Stimulated activated naive CD8-positive, alpha-beta T cell treated with anti-CD3 and anti-CD28 coated beads, Interleukin-15, amount 100 ng/mL, for 72 hours (primary cell): ENCODE results near the gene CTSV.
A peak's percentile ranks its signal among the peaks of the same experiment; 100 is the strongest.
"Not testable (repeated sequence)": the region's sequence is repeated elsewhere in the genome, so short reads cannot be mapped to it uniquely, and the experiment has no call there.

Source experiments
- ATAC-seq: fragments of 150-1000 bp; cut with Tn5 transposase; 2 replicates; pipeline ENCODE4 v1.10.0; 2021; ENCODE audit warnings: mild to moderate bottlenecking, moderate library complexity
- DNase-seq, 2 donors: peaks; one replicate each; pipeline ENCODE4 v3.0.0; 2021 to 2022
- H3K27ac Mint-ChIP-seq, 2 donors: one replicate each; pipeline ENCODE4 v1.8.0; 2022; ENCODE audit warnings: mild to moderate bottlenecking in 2 of 2, mixed read lengths in 2 of 2, moderate library complexity in 2 of 2
- H3K27me3 Mint-ChIP-seq: one replicate; pipeline ENCODE4 v1.8.0; 2022; ENCODE audit warnings: mixed read lengths
- H3K4me1 Mint-ChIP-seq: one replicate; pipeline ENCODE4 v1.8.0; 2022; ENCODE audit warnings: mild to moderate bottlenecking, mixed read lengths
- H3K4me3 Mint-ChIP-seq, 2 donors: one replicate each; pipeline ENCODE4 v1.8.0; 2022; ENCODE audit warnings: mild to moderate bottlenecking in 2 of 2, mixed read lengths in 2 of 2, moderate library complexity in 1 of 2
- H3K9me3 Mint-ChIP-seq, 2 donors: one replicate each; pipeline ENCODE4 v1.8.0; 2022; ENCODE audit warnings: mixed read lengths in 2 of 2

Gene CTSV

DNA sequence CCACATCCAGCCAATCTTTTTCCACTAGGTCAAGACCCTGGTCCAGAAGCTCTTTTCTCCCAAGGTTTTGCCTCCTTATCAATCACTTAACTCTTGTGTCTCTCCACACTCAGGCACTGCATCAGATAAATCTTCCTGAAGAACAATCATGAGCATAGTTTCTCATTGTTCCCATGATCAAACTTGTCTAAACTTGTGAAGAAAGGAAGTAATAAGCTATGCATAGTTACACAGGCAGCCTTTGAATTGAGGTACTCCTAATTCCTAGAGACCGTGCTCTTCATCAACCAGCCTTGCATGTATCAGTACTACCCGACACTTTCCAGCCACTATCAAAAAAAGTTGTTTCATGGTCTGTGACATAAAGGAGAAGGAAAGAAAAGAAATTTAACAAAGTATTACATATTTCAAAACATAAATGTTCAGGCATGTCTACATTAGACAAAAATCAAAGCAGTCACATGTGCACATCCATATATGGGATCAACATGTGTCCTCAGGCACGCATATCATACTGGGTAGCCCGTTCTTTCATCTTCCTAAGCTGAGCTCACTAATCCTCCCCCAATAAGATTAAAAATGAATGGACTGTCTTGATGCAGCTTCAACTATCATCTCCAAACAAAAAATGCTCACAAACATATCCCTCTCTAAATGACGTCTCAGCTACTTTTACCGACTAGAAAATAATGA, 41.8 kb downstream of the CTSV start:
- DNase-seq, H3K9me3 Mint-ChIP-seq, H3K27ac Mint-ChIP-seq, ATAC-seq, H3K4me3 Mint-ChIP-seq, H3K27me3 Mint-ChIP-seq: not testable (repeated sequence)
- peaks cover 35% of the 10 kb centered on the region for H3K4me1 Mint-ChIP-seq

DNA sequence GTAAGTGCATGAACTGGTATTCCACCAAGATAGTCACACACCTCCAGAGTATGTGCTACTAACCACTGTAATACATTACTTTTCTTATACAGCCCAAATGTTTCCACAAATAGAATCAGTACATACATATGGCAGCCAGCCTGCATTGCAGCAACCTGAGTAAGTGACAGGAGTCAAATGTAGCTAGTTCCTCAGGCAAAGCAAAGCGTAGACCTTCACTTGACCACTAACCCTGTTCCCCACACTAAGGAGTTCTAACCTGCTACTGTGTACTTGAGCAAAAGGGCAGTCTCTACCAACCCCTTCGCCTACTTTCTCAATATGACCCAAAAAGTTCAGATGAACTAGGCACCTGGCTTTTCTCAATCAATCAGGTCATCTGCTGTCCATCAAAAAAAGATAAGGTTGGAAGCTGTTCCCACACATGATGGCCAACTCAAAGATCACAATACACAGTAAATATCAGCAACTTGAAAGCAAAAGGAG, 44.4 kb downstream of the CTSV start:
- ATAC-seq, H3K27ac Mint-ChIP-seq, H3K9me3 Mint-ChIP-seq, DNase-seq, H3K4me3 Mint-ChIP-seq, H3K27me3 Mint-ChIP-seq: not testable (repeated sequence)
- H3K4me1 Mint-ChIP-seq, result peaks cover 26% of the 10 kb centered on the region

GRCh38 chr9:96992303-96992702, 46.6 kb downstream of the CTSV start:
- peak; percentile 57 for ATAC-seq
- H3K9me3 Mint-ChIP-seq, H3K27me3 Mint-ChIP-seq, H3K27ac Mint-ChIP-seq, H3K4me3 Mint-ChIP-seq, DNase-seq: not testable (repeated sequence)
- H3K4me1 Mint-ChIP-seq, result peaks cover 27% of the 10 kb centered on the region

DNA sequence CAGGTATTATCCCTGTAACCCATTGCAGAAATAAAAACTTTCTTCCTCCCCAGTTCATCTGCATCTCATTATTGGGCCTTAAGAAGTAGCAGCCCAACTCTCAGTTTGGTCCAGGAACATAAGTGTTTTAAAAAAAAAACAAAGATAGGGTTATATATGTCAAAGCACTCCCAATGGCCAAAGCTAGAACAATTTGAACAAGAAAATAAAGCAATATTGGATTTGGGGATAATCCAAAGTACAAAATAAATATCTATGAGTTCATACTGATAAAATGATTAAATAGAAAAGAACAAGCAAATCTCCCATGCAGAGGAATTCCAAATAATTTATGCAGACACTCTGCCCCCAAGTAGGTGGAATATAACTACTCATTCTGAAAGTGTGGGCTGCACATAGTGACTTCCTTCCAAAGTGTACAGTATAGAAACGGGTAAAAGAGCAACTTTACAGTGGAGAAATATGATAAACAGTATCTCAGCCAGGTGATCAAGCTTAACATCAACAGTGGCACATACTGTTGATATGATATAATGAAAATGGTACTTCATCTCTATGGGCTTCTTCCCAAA, 49.1 kb downstream of the CTSV start:
- H3K27me3 Mint-ChIP-seq, DNase-seq, H3K9me3 Mint-ChIP-seq: not testable (repeated sequence)
- peaks cover 24% of the 10 kb centered on the region for H3K4me1 Mint-ChIP-seq
- peak; percentile 81 for ATAC-seq
- peak overlapping the region in 1 of 2 donors; percentile 66 for H3K27ac Mint-ChIP-seq
- H3K4me3 Mint-ChIP-seq, result peak overlapping the region; percentile 13 to 18

GRCh38 chr9:96984887-96985286, 54.1 kb downstream of the CTSV start:
- H3K9me3 Mint-ChIP-seq, ATAC-seq, DNase-seq, H3K27me3 Mint-ChIP-seq, H3K4me3 Mint-ChIP-seq: not testable (repeated sequence)
- Mint-ChIP-seq H3K27ac (peak overlapping the region in 1 of 2 donors; percentile 76), H3K4me1 (peaks cover 10% of the 10 kb centered on the region)

DNA sequence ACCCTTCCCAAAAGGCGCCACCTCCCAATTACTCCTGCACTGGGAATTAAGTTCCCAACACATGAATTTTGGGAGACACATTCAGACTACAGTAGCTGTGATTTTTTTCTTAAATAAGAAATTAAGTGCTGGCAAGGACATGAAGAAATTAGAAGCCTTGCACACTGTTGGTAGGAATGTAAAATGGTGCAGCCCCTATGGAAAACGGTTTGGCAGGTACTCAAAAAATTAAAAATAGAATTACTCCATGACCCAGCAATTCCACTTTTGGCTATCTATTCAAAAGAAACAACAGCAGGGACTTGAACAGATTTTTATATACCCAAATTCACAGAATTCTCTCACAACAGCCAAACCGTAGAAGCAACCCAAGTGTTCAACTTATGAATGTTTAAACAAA, 54.8 kb downstream of the CTSV start:
- H3K4me1 Mint-ChIP-seq, H3K4me3 Mint-ChIP-seq, ATAC-seq, H3K27me3 Mint-ChIP-seq, H3K9me3 Mint-ChIP-seq, DNase-seq, H3K27ac Mint-ChIP-seq: not testable (repeated sequence)

DNA sequence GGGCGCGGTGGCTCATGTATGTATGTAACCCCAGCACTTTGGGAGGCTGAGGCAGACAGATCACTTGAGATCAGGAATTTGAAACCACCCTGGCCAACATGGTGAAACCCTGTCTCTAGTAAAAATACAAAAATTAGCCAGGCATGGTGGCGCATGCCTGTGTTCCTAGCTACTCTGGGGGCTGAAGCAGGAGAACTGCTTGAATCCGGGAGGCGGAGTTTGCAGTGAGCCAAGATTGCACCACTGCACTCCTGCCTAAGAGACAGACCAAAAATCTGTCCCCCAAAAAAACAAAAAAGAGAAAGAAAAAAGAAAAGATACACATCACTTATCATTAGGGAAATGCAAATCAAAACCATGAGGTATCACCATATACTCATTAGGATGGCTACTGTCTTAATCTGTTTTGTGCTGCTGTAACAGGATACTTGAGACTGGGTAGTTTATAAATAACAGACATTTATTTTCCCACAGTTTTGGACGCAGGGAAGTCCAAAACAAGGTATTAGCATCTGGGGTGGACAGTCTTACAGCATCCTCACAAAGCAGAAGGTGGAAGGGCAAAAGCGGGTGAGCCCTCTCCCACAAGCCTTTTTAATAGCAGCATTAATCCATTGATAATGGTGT, 55.3 kb downstream of the CTSV start:
- not testable (repeated sequence) for H3K9me3 Mint-ChIP-seq, DNase-seq, H3K27ac Mint-ChIP-seq, H3K4me1 Mint-ChIP-seq, ATAC-seq, H3K27me3 Mint-ChIP-seq, H3K4me3 Mint-ChIP-seq
